GM21381 (cell line): ENCODE data around the gene MESP1.

Source experiments
- ATAC-seq: cut with Tn5 transposase; IDR thresholded peaks from one replicate; pipeline ENCODE4 v1.9.1; 2021; ENCODE audit warnings: mild to moderate bottlenecking, moderate library complexity; ENCODE audit not compliant: unreplicated experiment

The MESP1 gene

DNA sequence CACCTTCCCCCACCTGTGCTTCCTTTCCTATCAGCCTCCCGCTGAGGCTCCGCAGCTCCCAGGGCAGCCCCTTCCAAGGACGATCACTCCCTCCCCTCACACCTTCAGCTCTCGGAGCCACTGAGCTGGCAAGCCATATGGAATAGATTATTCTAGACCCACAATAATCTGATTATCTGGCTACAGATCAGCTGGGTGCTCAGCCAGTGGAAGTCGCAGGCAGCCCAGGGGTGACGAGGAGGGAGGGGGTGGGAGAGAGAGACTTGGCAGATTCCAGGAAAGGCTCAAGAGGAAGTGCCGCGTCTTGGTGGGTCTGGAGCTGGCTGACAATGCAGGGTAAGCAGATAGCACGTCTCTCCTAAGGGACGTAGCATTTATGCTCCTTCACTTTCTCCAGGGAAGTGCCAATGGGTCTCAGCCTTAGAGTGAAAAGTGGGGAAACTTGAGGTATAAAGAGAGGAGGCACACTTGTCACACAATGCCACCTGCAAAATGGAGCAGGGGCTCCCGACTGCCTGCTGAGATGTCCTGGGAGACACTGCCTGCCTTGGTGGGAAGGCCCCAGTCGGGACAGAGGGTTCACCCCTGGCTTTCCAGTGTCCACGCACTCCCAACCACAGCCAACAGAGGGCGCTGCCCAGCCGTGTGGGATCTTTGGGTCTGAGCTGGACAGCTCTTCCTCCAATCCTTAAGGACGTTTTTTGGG is 9.4 kb upstream of the MESP1 start:
- ATAC-seq: peak; percentile 68

- ATAC-seq: no peak
These were observed 8.8 kb upstream of the MESP1 start for GRCh38 chr15:89759835-89760234.

DNA sequence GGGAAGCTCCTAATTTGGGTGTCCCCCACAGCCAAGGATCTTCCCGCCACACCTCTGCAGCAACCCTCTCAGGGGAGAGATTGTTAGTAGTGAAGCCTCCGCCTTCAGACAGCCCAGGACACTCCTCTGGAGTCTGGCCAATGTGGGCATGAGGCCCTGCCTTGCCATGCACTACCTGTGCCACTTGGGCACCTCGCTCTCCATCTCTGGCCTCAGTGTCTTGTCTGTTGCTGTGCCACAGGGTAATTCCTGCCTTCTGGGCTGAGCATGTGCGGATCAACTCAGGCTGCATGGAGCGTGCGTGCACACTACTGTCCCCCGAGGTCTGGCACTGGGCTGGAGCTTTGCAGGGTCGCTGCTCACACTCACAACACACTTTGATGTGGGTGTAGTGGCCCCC is 7.9 kb upstream of the MESP1 start:
- no peak for ATAC-seq

GRCh38 chr15:89758283-89758682 is 7.2 kb upstream of the MESP1 start:
- no peak for ATAC-seq

DNA sequence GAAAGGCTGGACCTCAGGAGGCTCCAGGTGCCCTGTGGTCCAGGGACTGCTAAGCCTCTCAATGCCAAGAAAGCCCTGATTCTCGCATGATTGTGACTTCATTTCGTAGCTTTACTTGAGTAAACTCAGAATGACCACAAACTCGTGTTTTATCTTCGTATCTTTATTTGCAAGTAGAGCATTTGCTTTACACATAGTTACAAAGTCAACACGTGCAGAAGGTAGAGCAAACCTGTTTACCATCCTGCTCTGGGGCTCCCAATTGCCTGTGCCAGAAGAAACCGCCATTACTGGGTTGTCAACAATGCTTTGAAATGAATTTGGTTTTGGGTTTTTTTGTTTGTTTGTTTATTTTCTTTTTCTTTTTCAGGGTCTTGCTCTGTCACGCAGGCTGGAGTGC is 5.8 kb upstream of the MESP1 start:
- ATAC-seq: no peak

- ATAC-seq: no peak
These were observed 4.7 kb upstream of the MESP1 start for GRCh38 chr15:89755701-89756100.

DNA sequence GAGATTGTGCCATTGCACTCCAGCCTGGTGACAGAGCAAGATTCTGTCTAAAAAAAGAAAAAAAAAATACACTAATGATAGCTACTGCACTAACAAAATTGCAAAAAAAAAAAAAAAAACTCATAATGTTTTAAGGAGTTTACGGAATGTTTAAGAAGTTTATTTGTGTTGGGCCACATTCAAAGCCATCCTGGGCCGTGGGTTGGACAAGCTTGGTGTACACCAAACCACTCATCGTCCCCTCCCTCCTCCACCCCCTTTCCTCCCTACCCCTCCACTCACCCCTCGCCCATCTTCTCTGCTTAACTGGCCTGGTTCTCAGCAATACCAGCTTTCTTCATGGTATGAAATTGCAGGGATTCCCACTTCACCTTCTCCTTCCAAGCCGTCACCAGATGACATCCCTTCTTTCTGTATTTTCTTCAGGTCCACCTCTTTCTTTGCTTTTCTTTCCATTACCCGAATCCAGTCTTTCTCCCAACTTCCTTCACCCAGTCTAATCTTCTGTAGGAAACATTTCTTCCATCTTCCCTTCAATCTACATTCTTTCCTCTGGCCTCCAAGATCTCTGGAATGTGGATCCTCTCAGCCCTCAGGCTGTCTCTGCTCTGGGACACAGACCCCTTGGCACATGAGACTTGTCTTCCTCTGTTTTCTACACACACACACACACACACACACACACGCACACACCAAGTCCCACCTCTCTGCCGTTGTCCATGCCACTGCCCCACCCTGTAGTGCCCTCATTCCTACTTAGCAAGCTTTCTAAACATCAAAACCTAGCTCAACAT is 3.5 kb upstream of the MESP1 start:
- ATAC-seq: no peak

GRCh38 chr15:89753855-89754254 is 2.8 kb upstream of the MESP1 start:
- no peak for ATAC-seq

GRCh38 chr15:89751748-89752147 is 699 bp upstream of the MESP1 start:
- no peak for ATAC-seq

DNA sequence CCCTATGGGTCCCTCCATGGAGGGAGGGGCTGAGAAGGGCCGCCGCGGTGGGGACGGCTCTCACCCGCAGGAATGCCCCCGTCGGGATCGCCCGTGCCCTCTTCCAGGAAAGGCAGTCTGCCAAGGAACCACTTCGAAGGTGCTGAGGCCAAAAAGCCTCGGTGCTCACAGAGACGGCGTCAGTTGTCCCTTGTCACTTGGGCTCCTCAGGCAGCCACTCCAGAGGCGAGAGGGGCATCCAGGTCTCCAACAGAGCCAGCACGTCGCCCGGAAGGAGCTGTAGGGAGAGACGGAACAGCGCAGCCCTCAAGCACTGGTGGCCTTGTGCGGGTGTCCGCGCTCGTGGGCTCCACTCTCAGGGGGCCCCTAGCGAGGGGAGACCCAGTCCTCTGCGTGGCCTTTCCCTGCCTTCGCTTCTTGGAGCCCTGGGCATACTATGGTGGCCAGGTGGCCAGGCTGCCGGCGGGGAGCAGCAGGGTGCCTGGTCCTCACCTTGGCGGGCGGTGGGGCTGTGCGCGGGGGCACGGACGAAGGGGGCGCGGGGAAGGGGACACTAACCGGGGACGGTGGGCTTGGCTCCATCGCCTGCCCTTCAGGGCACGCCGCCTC is 994 bp downstream of the MESP1 start:
- no peak for ATAC-seq

- ATAC-seq: no peak
These were observed 1.5 kb downstream of the MESP1 start for GRCh38 chr15:89749526-89749925.

DNA sequence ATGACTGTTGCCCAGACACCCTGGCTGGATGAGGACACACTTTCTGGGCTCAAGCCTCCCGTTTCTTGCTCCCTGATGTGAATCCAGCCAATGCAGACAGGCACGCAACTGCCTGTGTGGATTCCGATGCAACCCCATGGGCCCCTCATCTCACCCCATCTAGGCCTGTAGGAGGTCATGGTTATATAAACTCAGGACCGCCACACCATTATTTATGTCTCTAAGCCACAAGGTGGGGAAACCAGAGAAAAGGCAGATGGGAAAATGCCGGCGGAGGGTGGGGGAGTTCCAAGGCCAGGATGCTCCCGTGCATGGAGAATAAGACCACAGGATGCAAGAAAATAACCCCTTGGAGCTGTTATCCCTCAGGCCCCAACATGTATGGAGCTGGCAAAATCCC is 2.0 kb downstream of the MESP1 start:
- no peak for ATAC-seq

DNA sequence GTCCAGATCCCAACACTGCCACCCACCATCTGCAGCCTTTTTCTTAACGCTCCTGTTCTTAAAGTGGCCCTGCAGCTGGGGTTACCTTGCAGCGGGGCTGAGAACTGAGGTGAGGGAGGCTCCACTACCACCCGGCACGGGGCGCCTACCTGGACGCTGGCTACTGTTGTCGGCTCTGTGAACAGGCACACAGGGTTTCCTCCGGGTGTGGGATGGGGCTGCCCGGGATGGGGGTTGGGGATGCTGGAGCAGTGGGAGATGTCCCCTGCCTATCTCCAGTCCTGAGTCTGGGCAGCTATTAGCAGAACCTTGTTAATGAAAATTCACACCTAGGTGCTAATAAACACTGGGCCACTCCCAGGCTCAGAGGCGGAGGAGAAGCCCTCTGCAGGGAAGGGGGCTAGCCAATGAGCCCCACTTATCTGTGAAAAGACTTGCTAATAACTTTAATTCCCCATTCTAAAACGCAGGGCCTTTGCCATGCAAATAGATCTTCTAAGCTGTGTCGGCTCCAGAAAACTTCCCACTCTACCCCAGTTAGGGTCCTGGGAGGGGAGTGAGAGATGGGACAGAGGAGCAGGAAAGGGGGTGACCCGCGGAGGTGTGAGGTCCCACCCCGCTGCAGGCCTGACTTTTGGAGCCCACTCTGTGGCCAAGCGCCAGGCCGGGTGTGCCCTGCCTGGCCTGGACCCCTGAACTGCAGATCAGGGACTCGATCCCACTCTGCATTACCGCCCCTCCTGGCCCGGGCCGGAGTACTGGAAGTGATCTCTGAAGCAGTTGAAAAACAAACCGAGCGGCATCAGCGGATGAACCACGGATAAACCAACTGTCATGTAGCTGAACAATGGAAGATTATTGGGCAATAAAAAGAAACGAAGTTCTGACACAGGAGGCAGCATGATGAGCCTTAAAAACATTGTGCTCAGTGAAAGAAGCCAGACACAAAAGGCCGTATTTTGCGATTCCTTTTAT is 3.1 kb downstream of the MESP1 start:
- ATAC-seq: no peak

- ATAC-seq: no peak
These were observed 4.7 kb downstream of the MESP1 start for GRCh38 chr15:89746386-89746780.

DNA sequence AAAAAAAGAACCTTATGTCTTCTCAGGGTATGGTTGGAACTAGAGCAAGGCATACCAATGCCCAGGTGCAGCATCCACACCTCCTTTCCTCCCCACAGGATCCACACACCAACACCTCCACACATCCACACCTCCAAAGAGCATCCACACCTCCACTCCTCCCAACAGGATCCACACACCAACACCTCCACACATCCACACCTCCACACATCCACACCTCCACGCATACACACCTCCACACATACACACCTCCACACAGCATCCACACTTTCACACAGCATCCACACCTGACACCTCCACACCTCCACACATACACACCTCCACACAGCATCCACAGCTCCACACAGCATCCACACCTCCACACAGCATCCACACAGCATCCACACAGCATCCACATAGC is 5.3 kb downstream of the MESP1 start:
- no peak for ATAC-seq

DNA sequence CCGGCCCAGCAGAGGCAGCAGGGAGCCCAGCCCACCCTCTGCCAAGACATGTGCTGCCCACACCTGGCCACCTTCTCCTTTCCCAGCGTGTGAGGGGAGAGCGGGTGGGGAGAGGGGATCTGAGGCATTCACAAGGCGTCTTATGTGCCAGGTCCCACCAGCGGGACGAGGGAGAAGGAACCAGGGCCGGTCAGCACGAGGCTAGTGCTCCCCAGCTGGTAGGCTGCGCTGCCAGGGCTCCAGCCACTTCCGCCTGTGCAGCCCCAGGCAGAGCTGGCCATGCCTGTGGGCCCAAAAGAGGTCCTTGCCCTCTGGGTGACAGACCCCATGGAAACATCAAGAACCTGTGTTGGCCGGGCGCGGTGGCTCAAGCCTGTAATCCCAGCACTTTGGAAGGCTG is 5.9 kb downstream of the MESP1 start:
- no peak for ATAC-seq

DNA sequence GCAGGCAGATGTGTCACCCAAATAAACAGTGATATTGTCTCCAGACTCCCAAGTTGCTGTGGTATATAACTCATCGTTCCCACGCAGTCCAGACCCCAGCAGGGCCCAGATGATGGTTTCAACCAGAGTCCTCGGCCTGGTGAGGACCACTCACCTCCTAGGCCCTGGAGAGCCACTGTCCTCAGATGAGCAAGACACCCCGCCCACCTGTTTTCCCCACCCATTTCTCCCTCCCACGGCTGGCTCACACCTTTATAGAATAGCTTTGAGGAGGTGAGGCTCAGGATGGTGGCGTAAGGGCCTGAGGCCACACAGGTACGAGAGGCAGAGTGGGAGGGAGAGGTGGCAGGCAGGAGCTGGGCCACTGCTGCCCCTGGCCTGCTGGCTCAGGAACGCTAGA is 7.5 kb downstream of the MESP1 start:
- no peak for ATAC-seq

GRCh38 chr15:89743011-89743410 is 8.0 kb downstream of the MESP1 start:
- ATAC-seq: no peak

DNA sequence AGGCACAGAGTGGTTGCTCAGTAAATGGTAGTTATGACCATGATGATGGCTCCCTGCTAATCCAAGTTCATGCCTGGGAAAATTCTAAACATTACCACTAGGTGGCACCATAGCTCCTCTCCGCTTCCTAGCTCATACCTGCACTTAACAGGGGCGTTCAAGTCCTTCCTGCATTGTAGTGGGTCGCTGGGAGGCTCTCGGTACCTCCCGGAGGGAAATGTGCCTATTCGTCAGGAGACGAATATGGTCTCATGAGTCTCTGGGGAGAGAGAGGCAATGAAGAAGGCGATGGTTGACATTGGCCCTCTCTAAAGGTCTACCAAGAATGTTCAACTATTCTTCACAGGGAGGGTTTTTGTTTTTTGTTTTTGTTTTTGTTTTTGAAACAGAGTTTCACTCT is 10.9 kb downstream of the MESP1 start:
- peak; percentile 65 for ATAC-seq

DNA sequence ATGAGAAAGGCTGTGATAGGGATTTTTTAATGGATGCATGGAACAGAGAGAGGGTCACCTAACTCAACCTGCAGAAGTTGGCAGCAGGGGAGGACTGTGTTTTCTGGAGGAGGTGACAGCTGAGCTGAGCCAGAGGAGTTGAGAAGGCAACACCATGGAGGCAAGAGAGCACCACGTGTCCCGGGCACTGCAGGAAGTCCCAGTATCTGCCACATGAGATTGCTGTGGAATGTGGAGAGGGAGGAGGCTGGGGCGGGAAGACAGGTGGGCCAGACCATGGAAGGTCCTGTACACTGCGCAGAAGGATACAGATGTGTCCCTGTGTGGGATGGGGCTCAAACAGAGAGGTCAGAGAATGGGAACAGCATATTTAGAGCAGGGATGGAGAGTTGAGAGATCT is 15.3 kb downstream of the MESP1 start:
- no peak for ATAC-seq
